ENCODE data around the gene ANGEL1. TPM values are rescaled to one million over a fixed set of nuclear protein-coding genes. Genes with fewer than 3 reads are reported as not detected.

ANGEL1 gene
- total and polyA plus RNA-seq, 2 of the 8 experiments (the other 6 are each of a cell fraction or from before 2014, with no cell fraction given) = 26.8 to 27.2 TPM

DNA sequence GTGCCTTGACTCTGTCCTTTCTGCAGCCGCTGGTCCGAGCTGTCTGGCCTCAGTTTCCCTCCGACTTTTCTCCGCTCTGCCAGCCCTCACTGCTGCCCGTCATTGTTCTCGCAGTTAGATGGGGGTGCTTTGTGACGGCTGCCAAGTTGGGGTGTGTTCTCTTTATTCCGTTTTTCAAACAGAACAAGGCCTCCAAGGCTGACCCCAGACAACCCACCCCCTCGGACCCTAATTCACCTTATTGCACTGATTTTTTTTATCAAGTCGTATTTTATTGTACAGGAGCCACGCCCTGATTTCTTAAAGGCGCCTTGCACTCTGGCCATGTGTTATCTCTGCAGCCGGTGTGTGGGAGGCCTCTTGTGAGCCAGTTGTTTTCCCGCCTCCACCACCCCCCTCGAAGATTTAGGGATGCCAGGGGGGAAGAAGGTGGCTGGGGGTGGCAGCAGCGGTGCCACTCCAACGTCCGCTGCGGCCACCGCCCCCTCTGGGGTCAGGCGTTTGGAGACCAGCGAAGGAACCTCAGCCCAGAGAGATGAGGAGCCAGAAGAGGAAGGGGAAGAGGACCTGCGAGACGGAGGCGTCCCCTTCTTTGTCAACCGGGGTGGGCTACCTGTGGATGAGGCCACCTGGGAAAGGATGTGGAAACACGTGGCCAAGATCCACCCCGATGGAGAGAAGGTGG, 50.1 kb downstream of the ANGEL1 start (continued):
- TF ChIP-seq FOSL1 (IDR thresholded peaks at IDR 0.05; ENCODE audit: insufficient read depth, low read depth, low read length) = no peak
- TF ChIP-seq RXRA (IDR thresholded peaks at IDR 0.05; ENCODE audit: insufficient read depth, low read depth, low read length) = no peak
- no peak for TF ChIP-seq GABPA (IDR thresholded peaks at IDR 0.05; ENCODE audit: borderline replicate concordance, insufficient read depth, low read length)
- no peak for TF ChIP-seq ASH2L (IDR thresholded peaks at IDR 0.05; ENCODE audit: low read length)
- no peak for TF ChIP-seq NRF1 (IDR thresholded peaks at IDR 0.05; ENCODE audit: low read depth, low read length)
- no peak for TF ChIP-seq HDAC2 (IDR thresholded peaks at IDR 0.05; ENCODE audit: borderline replicate concordance in 1 of 2, low read depth in 2 of 2, low read length in 2 of 2)
- peak; percentile 62 for TF ChIP-seq EZH2 (IDR thresholded peaks at IDR 0.05; ENCODE audit: low read depth, low read length, severe bottlenecking)
- TF ChIP-seq, protein P1, sequence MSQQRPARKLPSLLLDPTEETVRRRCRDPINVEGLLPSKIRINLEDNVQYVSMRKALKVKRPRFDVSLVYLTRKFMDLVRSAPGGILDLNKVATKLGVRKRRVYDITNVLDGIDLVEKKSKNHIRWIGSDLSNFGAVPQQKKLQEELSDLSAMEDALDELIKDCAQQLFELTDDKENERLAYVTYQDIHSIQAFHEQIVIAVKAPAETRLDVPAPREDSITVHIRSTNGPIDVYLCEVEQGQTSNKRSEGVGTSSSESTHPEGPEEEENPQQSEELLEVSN (IDR thresholded peaks at IDR 0.05) = peak; percentile 87
- no peak for TF ChIP-seq RFX5 (IDR thresholded peaks at IDR 0.05; ENCODE audit: borderline replicate concordance, low read depth, low read length)

Measured in H1 (cell line).